Liver (tissue), 3 donors: ENCODE measurements around the gene STAT2.

ENCODE experiments used
- ATF3 ChIP-seq: IDR thresholded peaks from 2 replicates; pipeline ENCODE4 v1.6.1; 2016; ENCODE audit warnings: antibody characterized with exemption
- CTCF ChIP-seq: fragments of 150-350 bp; IDR thresholded peaks from 2 replicates; pipeline ENCODE4 v1.5.1; 2017; ENCODE audit warnings: improper control_type of control experiment, low read depth, low read length; ENCODE audit not compliant: missing input control
- JUND ChIP-seq, 2 donors: IDR thresholded peaks; 2 replicates each; pipeline ENCODE4 v1.6.1; 2016; ENCODE audit warnings: antibody characterized with exemption in 2 of 2
- RAD21 ChIP-seq, 2 donors: IDR thresholded peaks; 2 replicates each; pipeline ENCODE4 v1.6.1; 2016; ENCODE audit warnings: antibody characterized with exemption in 2 of 2, mild to moderate bottlenecking in 2 of 2
- REST ChIP-seq: IDR thresholded peaks from 2 replicates; pipeline ENCODE4 v1.6.1; 2016; ENCODE audit warnings: antibody characterized with exemption, mild to moderate bottlenecking
- TAF1 ChIP-seq: conservative IDR thresholded peaks from 2 replicates; pipeline ENCODE4 v1.6.1; 2016; ENCODE audit warnings: antibody characterized with exemption, mild to moderate bottlenecking
- YY1 ChIP-seq: IDR thresholded peaks from 2 replicates; pipeline ENCODE4 v1.6.1; 2016; ENCODE audit warnings: antibody characterized with exemption, mild to moderate bottlenecking
- donor health status: healthy.
- donor health status: healthy.

GRCh38 chr12:56337753-56338251, 22.1 kb downstream of the STAT2 start:
- no peak for TF ChIP-seq CTCF
- TF ChIP-seq TAF1 = no peak
- no peak for TF ChIP-seq JUND (IDR thresholded peaks at IDR 0.05)
- TF ChIP-seq YY1 = no peak
- no peak for TF ChIP-seq RAD21 (IDR thresholded peaks at IDR 0.05)
- peak; percentile 65 for TF ChIP-seq ATF3
- no peak for TF ChIP-seq REST
